Right forelimb (tissue), 1 donor: ENCODE data around the gene ANKDD1A.

Experiments used
- DNase-seq: peaks from one replicate; pipeline ENCODE4 v3.0.0-alpha.2; 2018

ANKDD1A gene

DNA sequence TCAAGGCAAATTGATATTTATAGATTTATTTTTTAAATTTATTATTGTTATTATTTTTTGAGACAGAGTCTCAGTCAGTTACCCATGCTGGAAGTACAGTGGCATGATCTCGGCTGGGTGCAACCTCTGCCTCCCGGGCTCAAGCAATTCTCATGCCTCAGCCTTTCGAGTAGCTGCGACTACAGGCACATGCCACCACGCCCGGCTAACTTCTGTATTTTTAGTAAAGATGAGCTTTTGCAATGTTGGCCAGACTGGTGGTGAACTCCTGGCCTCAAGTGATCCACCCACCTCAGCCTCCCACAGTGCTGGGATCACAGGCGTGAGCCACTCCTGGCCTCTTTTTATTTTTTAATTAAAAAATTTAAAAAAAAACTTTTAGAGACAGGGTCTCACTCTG lies 59.0 kb downstream of the ANKDD1A start:
- no peak for DNase-seq

DNA sequence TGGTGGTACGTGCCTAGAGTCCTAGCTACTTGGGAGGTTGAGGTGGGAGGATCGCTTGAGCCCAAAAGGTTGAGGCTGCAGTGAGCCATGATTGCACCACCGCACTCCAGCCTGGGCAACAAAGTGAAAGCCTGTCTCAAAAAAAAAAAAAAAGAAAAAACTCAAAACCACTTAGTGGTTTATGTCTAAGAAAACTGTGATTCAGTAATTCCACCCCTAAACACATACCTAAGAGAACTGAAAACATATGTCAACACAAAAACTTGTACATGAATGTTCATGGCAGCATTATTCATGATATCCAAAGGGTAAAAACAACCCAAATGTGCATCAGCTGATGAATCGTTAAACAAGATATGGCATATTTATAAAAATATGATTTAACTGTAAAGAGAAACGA lies 63.7 kb downstream of the ANKDD1A start:
- no peak for DNase-seq

DNA sequence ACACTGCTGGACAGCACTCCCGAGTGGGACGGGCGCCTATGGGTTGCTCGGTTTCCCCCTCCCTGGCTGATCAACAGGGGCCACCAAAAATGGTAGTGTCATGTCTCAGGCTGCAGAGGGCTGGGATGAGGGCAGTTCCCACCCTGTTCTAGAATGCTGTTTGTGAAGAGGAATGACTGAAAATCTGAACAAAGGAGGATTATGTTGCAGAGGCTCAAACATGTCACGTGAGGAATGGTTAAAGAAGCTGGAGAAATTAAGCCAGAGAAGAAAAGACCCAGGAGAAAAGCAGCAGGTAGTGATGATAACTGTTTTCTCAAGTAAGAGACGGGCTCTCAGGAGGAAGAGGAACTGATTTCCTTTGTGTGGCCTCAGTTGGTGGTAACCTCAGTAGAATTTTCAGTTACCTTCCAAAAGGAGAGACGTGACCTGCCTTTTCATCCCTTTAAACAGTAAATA lies 67.6 kb downstream of the ANKDD1A start:
- DNase-seq = no peak

DNA sequence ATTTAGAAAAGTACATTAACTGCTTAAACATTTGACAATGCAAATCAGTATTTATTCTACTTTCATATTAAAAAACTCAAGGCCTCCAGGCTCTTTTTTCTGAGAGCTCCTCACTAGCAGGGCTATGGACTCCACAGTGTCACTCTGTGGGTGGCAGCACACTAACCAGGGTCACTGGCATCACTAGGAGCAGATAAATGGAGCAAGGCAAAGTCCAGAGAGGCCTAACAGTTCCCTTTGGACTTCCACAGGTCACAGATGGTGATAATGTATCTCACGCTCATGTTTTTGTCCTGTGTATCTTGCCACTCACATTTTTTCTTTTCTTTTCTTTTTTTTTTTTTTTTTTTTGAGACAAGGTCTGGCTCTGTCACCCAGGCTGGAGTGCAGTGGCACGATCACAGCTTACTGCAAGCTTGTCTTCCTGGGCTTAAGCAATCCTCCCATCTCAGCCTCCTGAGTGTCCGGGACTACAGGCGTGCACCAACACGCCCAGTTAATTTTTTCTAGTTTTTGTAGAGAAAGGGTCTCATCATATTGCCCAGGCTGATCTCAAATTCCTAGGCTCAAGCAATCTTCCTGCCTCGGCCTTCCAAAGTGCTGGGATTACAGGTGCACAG lies 70.2 kb downstream of the ANKDD1A start:
- DNase-seq = no peak

DNA sequence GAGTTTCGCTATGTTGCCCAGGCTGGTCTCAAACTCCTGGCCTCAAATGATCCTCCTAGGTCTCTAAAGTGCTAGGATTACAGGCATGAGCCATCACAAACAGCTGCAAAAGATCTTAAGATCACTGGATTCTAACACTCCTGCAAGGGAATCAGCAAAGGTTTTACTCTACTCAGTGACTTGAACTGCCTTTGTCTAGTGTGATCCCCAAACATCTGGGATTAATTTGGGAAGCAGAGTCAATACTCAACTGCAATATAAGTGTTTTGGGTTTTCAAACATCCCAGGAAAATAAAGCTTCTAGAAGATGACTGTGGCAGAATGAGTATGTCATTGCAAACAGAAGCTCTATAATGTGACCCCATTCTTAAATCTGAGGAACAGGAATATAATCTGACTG lies 70.8 kb downstream of the ANKDD1A start:
- no peak for DNase-seq

DNA sequence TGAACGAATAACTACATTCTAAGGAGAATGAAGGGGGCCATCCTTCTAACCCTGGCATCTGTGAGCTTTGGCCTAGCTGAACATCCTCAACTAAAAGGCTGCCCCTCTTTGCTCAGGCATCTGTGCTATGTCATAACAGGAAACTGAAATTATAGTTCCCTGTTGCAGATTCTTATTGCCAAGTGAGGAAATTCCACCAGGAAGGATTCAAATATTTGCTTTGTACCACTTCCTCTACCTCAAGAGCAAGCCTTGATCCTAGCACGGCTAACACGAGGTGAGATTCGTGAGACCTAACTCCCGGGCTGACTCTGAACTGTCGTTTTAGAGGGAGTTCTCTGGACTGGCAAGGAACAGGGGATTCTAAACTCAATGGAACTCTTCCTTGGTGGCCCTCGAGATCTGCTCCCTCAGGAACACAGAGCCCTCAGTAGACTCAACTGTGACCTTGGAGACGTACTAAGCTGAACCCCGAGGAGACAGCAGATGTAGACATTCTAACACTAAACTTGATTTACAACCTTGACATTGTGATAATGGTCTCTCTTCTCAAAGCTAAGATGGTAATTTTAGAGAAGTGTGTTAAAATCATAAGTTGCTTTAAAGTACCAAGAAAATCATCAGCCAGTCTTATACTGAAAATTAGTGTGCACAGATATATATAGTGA lies 73.8 kb downstream of the ANKDD1A start:
- DNase-seq = no peak

DNA sequence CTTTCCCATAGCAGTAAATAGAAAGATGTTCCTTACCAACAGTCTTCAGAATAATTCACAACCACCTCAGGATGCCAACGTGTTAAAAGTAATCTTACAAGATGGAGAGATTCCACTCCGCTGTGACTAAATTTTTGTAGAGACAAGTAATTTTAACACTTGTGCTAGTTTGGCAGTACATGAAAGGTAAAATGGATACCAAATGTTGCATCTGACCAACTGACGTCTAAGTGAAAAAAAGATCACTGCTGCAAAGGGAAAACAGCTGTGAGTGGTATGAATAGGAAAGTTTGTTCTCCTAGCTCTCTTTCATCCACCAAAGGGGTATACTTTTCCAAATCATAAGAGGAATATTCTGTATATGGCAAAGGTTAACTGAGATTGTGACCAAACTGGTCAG lies 75.4 kb downstream of the ANKDD1A start:
- DNase-seq = no peak

DNA sequence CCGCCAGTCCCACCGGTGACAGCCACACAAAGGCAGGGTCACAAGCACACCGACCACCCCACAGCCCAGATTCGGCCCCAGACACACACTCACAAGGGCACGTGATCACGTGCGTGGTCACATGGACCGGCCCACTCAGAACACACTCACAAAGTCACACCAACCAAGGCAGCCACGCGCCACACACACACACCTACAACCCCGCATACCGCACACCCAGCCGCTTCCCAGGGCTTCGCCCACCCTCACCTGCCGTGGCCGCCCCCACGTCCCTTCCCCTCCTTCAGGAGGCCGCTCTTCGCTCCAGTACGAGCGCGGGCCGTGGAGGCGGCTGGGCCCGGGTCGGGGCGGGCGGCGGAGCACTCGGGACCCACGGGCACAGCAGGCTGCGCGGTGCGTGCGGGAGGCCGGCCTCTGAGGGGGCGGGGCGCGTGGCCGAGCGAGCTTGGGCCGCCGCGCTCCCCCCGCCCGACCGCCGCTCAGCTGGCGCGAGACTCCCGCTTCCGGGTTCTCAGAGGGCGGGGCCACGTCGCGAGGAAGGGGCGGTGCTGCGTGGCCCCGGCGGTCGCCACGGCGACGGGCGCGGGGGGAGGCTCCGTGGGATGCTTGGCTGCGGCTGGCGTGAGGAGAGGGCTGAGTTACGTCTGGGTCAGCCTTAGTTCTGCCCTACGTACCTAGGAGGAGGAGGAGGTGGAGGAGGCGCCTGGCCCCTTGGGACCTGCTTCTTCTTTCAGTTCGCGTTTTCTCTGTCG lies 77.9 kb downstream of the ANKDD1A start, which contains the start of gene SPG21:
TSS of gene SPG21 (minus strand) at position 499 of the 752 bp plus-strand sequence. CDS start 6,345 bp downstream, outside the sequence.
- peak; percentile 96 for DNase-seq

DNA sequence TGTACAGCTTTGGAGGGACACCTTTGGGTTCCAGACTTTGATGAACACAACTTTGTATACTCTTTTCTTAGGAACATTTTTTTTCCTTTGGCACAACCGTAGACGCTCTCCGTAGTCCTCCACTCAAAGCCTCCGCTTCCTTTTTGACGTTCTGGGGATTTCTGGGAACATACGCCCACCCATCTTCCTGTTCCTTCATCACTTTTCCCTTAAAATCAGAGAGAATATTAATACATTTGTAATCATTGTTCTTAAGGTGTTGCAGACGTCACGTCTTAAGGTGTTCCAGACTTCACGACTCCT lies 78.4 kb downstream of the ANKDD1A start:
- no peak for DNase-seq

DNA sequence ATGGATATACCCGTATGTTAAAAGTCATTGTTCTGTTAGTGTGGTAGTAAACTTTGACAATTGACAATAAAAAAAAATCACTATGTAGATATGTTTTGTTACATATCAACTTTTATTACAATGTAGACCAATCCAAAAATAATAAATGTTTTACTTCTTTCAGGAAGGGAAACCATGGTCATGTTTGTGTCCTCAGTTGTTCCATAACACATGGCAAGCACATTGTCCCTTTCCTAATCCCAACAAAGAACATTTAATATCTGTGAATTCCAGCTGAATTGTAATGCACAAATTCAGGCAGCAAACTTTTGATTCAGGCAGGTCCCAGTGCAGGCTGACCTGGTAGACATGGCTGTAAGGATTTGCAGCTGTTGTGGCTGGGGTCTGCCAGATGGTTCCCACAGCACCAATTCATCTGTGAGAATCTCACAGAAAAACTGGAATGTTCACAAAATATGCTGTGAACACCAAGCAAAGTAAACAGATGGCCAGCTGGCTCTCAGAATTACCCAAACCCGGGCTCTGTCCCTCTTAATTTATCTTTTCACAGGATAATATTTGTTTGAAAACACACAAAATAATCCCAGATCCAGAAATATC lies 79.9 kb downstream of the ANKDD1A start:
- peak; percentile 70 for DNase-seq

DNA sequence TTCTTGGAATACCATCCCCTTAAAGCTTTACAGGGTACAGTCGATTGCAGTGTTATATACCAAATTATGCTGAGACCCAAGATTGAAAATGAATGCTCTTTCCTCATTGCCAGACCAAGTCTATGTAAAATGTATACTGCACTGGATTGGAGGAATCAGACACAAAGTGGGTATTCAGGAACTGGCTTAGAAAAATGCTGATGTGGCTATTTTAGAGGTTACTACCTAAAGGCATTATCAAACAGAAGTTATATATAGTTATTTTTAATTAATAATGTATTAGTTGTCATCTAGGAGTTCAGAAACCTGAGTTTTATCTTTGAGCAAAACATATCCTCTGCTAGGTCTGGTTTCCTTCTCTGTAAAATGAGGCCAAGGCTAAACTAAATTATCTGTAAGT lies 81.6 kb downstream of the ANKDD1A start:
- no peak for DNase-seq

DNA sequence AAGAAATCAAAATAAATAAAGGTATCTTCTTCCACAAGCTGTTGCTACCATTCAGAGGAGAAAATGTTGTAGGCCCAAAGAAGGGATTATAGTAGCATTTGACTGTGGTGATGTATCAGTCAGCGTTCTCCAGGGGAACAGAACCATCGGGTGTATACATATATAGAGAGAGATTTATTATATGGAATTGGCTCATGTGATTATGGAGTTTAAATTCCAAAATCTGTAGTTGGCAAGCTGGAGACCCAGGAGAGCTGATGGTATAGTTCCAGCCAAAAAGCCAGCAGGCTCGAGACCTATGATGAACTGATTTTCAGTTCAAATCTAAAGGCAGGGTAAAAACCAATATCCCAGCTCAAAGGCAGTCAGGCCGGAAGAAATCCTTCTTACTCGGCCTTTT lies 85.4 kb downstream of the ANKDD1A start:
- DNase-seq = no peak

DNA sequence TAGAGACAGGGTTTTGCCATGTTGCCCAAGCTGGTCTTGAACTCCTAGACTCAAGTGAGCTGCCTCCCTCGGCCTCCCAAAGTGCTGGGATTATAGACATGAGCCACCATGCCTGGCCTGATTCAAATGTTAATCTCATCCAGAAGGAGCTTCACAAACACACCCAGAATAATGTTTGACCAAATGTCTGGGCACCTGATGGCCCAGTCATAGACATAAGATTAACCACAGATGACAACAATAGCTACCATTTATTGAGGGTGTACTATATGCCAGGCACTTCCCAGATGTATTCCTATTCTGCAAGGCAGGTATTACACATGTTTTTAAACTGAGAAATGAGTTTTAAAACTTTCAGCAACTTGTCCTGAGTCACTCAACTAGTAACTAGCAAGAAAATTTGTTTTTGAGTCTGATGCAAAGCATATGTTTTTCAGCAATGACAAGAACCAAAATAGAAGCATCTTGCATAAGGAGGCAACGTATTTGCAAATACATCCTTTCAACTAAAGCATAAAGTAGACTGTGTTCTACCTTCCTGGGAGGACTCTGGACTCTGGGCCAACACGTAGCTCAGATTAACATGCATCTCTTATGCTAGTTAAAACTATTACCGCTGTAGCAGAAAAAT lies 86.2 kb downstream of the ANKDD1A start:
- DNase-seq = no peak

DNA sequence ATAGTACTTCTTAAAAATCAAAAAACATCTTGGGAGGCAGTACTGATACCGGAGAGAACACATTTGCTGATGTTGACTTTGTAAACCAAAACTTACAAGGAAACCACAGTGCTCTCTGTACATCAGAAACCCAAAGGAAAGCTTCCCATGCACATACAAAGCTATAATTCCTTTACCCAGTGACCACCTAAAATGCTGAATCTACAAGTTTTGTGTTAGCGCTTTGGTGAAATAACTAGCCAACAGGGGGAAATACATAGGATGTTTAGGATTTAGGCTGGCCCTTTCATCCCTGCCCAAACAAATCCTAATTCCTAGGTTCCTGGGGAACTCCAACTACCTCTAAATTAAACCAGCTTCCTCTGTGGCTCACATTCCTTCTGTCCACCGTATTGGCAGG lies 93.3 kb downstream of the ANKDD1A start:
- DNase-seq = no peak

DNA sequence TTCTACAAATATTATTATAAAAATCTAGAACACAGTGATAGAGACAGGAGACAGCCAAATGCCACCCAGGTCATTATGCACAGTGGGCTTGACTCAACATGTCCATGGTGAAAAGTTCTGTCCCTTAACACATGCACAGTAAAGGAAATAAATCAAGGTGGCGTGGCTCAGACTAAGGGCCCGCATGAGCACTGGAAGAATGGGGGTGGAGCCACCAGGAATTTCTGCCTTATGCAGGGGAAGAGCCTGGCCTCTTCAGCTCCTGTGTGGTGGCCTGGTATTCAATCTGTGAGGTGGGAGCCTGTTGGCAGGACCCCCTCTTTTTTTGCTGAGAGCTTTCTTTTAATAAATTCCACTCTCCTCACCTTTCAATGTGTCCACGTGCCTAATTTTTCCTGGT lies 95.2 kb downstream of the ANKDD1A start:
- no peak for DNase-seq
